HG03175 (cell line): Measurements from ENCODE around the gene SARM1.
A peak's percentile ranks its signal among the peaks of the same experiment; 100 is the strongest.

Source experiments
- ATAC-seq: cut with Tn5 transposase; IDR thresholded peaks from one replicate; pipeline ENCODE4 v1.9.1; 2021; ENCODE audit warnings: mild to moderate bottlenecking, moderate library complexity; ENCODE audit not compliant: unreplicated experiment

The SARM1 gene

DNA sequence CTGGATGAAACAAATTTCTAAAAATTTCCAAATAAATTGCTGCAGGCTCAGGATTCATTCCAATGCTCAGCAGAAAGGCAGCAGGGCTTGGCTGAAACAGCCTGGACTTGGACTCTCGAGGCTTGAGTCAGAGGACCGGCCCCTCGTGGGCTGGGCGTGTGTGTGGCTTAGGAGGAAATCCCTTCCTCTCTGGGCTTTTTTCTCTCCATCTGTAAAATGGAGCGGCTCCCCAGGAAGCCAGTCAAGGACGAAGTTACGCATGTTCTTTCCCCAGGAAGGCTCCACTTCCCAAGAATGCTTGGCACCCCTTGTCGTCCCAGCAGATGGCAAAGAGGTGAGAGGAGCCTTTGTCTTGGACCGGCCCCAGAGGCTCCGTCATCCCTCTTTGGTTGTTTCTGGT, 21.0 kb downstream of the SARM1 start:
- no peak for ATAC-seq

DNA sequence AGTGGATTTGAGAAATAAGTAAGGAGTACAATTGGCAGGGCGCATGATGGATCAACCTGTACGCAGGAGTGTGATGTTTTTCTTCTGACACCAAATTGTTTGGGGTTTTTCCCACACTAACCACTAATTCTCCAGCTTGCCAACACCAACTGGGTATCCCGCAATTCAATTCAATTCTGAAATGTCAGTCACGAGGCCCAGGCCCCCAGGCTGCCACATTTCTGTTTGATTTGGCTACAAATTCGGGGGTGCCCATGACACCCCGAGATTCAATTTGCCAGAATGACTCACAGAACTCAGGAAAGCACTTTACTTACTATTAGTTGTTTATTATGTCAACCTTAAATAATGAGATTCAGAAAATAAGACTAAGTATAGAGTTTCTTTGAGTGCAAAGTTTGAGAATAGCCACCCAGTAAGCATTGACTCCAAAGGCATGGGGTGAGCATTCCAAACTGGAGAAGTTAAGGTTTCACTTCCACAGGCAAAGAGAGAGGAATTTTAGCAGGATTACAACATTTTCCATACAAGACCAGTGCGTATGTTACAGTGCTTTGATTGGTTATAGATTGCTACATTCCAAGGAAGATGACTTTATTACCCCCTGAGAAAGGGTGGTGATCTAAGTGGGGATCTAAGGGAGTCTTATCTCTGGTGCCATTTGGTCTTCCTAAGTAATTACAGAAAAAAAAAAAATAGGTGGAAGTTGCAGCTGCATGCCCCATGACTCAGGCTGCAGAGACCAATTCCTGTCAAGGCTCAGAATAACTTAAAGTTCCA, 23.0 kb downstream of the SARM1 start:
- ATAC-seq, result no peak

DNA sequence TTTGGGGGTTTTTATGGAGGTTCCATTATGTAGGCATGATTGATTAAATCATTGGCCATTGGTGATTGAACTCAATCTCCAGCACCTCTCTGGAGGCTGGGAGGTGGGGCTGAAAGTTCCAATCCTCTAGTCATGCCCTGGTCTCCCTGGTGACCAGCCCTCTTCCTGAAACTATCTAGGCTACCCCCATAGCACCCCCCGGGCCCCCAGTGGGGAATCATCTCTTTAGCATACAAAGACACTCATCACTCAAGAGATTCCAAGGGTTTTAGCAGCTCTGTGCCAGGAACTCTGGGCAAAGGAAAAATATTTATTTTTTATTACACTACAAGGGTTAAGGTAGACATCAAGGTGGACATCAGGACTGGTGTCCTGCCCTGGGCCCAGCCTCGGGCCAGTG, 23.9 kb downstream of the SARM1 start:
- no peak for ATAC-seq

DNA sequence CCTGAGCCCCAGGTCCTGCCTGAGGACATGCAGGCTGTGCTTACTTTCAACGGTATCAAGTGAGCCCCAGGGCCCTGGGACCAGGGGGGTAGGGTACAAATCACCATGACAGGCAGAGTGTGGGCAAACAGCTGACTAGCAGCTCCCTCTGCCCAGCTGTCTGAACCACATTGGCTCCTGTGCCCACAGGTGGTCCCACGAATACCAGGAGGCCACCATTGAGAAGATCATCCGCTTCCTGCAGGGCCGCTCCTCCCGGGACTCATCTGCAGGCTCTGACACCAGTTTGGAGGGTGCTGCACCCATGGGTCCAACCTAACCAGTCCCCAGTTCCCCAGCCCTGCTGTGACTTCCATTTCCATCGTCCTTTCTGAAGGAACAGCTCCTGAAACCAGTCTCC, 24.5 kb downstream of the SARM1 start:
- no peak for ATAC-seq

DNA sequence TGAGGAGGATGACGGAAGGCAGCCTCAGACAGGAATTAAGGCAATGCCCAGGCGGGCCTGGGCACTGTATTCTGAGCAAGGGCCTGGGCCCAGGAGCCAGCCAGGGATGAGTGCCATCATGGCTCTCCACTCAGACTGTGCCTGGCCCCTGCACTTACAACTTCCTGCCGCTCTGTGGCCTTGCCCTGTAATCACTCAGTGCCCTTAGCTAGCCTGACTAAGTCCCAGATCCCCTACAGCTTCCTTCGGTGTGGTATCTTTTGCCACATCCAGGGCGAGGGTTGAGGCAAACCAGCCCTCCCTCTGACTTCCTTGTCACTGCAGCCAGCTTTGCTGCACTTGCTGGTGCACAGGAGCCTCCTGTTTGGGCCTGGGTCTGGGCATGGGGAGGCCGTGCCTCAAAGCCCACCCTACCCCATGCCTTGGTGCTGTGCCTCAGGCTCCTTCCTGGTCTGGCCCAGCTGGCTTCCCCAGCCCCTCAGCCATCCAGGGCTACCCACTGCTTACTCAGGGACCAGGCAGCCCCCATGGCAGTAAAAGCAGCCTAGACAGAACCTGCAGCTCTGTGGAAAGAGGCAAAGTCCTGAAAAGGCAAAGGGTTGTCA, 25.2 kb downstream of the SARM1 start:
- no peak for ATAC-seq

DNA sequence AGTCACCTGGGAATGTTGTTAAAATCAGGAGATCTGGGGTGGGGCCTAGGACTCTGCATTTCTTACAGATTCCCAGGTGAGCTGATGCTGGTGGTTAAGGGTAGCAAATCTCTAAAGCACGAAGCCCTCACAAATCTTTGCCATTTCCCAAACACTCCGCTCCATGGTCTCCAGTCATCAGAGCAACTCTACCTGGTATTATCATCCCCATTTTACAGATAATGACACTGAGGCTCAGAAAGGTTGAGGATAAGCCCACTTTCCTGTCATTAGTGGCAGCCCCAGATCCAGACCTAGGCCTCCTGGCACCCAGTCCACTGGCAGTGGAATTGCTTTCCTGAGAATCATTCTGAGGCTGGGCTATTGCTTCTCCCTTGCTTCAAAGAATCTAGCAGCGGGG, 25.8 kb downstream of the SARM1 start:
- no peak for ATAC-seq

DNA sequence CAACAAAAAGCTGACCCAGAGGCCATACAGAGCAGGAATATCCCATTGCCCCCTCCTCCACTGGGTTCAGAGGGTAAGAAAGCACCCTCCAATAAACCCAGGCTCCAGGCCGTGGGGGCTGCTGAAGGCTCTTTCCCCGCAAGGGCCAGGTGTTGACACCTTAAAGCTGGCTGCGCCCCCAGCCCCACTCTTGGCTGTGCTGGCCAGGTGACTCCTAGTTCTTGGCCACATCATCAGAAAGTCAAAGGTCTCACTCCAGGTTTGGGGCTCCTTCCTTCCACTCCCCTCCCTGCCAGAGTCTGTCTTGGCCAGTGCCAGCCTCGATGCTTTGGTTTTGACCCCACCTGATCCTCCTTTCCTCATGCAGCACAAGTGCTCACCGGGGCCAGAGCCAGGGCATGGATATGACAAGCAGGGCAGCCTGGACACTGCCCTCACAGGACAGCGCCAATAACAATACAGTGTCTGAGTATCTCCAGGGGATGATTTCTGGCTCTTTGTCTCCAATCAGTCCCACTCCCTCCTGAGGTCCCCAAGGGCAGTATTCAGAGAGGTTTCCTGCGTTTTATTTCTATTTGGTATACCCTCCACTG, 26.3 kb downstream of the SARM1 start:
- ATAC-seq, result no peak

DNA sequence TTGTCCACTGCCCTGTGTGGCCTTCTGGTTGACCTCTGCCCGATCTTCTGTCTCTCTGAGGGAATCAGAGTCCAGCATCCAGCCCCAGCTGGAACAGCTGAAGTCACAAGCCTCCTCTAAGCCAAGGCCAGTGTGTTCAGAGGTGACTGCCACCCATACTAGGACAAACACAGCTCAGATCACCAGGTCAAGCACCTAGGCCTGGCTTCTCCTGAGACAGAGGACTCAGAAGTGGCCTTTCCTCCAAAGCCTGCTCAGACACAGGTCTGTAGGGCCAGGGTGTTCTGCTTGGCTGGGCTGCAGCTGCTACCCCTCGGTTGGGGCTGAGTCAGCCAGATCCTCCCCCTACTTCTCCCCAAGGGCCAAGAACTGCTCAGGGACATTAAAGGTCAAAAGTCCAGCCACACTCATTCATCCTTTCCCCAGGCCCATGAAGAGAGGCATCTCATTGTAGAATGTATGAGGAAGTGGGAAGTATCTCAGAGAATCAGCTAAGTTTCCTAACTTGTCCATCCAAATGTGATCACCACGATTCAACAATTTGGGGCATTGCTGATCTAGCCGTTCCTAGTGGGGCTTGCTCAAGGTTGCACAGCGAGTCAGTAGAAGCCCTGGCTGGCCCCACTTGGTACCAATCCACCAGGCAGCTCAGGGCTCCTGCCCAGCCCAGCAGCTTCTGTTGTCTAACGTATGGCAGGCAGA, 26.9 kb downstream of the SARM1 start:
- ATAC-seq, result no peak

DNA sequence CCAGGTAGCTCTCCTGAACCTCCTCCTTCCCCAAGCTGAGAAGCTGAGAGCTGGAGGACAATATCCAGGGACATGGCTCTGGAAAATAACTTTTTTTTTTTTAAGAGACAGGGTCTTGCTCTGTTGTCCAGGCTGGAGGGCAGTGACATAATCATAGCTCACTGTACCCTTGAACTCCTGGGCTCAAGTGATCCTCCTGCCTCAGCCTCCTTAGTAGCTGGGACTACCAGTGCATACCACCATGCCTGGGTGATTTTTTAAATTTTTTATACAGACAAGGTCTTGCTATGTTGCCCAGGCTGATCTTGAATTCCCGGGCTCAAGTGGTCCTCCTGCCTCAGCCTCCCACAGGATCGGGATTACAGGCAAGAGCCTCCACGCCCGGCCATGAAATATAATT, 28.3 kb downstream of the SARM1 start:
- no peak for ATAC-seq

DNA sequence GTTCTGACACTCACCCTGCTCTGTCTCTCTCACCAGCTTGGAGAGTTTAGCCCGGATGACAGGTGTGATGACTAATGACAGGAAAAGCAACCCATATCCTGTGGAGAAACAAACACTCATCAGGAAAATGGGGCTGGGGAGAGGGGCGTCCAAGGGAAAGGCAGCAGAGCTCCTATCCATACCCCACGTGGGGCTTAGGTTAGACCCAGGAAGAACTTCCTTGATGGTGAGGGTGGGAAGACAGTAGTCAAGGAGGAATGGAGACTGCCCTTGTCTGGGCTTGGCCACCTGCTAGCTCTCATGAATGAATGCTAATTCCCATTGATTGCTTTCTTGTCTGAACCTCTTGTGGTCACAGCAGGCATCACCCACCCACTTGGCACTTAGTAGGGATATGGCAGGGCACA, 30.7 kb downstream of the SARM1 start:
- ATAC-seq, result no peak

DNA sequence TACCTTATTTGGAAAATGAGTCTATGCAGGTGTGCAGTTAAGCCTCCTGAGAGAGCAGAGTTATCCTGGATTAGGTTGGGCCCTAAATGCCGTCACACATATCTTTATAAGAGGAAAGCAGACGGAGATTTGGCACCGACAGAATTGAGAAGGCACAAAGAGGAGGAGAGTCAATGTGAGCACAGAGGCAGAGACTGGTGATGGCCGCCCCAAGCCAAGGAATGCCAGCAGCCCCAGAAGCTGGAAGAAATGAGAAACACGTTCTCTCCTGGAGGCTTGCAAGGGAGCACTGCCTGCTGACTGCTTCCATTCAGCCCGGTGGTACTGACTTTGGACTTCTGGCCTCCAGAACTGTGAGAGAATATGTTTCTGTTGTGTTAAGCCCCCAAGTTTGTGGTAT, 31.4 kb downstream of the SARM1 start:
- ATAC-seq, result no peak

DNA sequence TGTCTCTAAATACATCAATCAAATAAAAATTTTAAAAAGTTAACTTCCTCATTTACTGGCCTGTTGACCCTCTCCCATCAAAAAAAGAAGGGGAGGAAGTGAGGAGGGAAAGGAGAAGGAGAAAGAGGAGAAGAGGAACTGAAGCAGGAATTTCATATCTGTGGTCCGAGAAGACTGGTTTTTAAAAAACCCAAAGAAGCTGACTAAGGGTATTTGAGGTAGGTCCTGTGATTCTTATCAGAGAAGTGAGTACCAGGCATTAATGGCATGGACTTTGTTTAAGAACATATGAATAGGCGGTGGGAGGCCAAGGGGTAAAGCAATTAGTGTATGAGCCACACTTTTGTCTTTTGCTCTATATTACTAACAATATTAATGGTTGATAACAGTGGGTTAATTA, 32.5 kb downstream of the SARM1 start:
- no peak for ATAC-seq

DNA sequence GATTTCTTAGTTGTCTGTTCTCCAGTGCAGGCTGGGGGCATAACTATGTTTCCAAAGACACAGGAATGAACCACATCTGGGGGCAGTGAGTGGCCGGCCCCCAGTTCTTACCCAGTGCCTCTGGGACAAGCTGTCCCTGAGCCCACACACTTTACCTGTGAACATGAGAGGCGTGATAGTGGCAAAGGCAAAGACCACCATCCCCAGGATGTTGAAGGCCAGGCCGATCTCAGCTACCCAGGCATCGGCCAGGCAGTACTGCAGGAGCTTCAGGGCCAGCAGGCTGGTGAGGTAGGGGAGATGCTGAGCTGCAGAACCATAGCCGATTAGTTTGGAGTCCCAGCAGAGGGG, 32.9 kb downstream of the SARM1 start:
- ATAC-seq, result no peak

DNA sequence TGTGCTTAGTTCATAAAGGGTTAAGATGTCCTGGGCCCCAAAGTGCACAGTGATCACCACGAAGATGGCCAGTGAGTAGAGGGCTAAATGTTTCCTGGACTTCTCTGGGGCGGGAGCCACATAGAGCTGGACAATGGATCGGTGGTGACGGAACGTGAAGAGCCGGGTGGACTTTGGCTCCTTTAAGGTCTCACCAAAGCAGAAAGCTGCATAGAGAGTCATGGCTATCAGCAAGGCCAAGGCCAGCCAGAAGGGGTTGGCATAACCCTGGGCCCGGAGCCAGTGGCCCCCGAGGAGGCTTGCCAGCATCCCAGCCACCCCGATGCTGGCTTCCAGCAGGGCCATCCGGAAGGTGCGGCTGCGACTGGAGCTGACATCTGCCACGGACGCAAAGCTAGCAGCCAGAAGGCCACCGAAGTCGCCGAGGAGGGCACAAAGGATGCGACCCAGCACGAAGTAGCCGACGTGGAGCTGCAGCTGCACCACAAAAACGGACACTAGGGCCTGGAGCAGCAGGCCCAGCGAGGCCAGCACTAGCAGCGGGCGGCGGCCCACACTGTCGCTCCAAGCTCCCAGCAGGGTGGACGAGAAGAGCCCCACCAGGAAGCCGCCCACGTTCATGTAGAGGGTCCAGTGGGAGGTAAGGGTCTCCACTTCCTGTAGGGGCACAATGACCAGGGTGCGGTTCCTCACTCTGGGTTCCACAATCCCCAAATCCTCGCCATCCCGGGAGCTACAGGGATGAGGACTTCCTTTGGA, 33.5 kb downstream of the SARM1 start:
- ATAC-seq, result no peak

DNA sequence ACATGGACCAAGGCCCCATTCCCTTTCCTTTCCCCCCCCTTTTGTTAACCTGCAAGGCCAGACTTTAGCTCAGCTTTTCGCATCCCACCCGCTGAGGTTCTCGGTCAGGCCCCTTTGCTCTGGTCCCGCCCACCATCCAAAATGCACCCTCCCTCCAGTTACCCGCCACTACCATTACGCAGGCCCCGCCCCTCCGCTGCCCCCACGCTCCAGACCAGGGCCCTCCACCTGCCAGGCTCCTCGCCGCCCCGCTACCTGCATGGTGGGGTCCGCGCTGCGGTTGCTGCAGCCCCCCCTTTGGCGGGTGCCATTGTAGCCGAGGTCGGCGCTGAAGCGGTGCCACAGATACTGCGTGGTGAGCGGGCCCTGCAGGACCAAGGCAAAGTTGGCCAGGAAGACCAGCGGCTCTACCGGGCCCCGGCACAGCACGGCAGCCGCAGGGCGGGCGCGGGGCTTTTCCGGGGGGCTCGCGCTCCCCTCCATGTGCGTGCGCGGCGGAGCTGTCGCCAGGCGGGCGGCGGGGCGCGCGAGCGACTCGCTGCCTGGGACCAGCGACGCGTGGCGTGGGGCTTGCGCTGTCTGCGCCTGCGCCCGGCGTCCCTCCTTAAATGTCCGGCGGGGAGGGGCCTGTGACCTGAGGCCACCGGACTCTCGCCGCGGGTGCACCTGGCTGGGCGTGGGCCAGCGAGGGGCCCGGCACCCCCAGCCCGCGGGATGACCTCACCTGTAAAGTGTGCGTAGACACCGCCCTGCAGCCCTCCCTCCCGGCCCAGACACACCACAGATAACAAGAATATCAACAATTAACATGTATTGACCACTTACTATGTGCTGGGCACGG, 34.4 kb downstream of the SARM1 start, which contains the start of gene SLC46A1:
Gene SLC46A1, minus strand, starts transcription at position 581 of the 841 bp plus-strand sequence. Its CDS starts 98 bp downstream, at position 483.
- peak; percentile 65 for ATAC-seq

DNA sequence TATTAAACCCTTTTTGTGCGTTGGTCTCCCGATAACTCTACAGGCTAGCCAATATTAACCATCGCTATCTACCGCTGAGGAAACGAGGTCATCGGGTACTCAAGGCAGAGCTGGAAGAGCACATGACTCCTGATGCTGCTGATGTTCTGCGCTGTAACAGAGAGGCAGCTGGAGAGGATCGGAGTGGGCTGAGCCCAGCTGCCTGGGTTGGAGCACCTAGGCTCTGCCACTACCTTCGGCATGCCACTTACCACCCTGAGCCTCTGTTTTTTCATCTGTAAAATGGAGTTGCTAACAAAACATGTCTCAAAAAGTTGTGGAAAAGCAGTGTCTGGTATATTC, 35.0 kb downstream of the SARM1 start:
- peak; percentile 10 for ATAC-seq

DNA sequence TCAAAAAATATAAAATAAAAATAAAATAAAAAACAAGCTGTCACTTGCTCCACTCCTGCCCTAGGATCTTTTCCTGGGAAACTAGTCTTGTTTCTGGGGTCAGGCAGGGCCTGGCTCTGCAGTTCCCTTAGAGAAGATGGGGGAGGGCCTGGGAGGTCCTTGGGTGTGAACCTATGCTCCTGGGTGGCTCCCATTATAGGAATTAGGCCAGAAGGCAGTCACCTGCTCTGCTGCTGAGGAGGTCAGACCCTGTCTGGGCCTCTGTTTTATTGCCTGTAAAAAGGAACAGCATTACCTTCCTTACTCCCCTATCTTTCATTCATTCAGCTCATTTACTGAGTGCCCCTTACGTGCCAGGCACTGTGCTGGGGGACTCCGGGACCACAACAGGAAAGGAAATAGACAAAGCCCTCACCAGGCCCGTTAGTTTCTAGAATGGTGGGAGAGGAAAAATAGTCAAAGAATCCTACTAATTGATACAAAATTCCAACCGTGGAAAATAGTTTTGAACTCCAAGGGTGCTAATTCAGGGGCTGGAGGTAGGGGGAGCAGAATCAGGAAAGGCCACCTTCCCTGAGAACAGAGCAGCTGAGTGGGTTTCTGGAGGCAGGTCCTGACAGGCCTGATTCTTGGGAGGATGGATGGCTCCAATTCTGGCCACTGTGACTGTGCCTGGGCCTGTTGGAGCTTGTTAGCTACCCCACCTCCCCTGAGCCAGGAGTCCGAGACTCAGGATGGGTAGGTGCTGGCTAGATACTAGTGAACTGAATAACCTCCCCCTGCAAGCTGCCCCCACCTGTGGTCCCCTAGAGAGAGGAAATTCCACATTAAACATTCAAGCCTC, 35.9 kb downstream of the SARM1 start:
- no peak for ATAC-seq

DNA sequence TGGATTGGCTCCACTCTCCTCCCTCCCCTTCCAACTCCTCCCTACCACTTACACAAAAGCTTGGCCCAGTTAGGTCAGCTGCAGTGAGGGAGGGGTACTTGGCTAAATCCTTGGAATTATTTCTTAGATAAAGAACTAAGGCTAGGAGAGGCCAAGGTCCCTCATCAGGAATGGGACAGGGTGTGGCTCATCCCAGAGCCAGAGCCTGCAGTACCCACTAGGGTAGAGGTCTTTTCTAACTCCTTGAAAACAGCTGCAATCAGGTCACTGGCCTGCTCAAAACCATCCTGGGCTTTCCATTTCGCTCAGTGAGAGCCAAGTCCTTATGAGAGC, 36.4 kb downstream of the SARM1 start:
- no peak for ATAC-seq

DNA sequence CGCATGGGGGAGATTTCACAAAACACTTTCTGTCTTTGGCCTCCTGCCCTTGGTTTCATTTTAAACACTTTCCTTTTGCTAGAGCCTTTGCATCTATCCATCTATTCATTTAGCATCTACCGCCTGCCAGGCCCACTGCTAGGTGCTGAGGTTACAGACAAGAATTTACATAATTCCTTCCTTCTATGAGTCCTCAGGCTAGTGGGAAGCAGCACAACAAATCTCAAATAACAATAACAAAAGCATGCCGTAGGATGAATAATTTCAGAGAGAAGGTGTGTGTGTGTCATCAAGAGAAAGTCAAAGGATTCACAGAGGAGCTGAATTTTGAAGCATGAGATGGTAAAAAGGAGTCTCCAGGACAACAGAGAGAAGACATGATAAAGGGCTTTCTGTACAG, 40.6 kb downstream of the SARM1 start:
- ATAC-seq, result no peak

DNA sequence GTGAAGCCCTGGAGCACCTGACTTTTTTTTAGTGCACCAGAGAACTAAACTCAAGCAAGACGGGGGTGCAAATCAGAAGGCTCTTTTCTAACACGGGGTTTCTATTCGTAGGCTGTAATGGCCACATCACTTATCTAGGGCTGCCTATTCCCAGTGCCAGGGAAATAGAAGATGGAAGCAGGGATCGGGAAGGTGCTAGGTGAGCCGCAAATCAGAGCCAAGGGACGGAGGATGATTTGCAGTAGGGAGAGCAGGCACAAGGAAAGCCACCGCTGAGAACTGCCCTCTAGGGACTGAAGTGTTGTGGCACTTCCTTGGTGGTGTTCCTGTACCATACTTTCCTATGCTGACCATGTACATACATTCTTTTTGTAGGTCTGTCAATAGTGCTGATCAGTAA, 42.3 kb downstream of the SARM1 start:
- ATAC-seq, result no peak
